Femur (tissue), 1 donor: ENCODE results near the gene TMEM86B.
"Not testable (repeated sequence)": the region's sequence is repeated elsewhere in the genome, so short reads cannot be mapped to it uniquely, and the experiment has no call there.

Source experiments
- DNase-seq: peaks from one replicate; pipeline ENCODE4 v3.0.0-alpha.2; 2017

TMEM86B gene

GRCh38 chr19:55216461-55217198 is 11.9 kb downstream of the TMEM86B start:
- DNase-seq = peak; percentile 85

GRCh38 chr19:55213547-55213946 is 15.0 kb downstream of the TMEM86B start:
- DNase-seq = no peak

GRCh38 chr19:55212447-55212846 is 16.1 kb downstream of the TMEM86B start:
- no peak for DNase-seq

GRCh38 chr19:55209693-55210472 is 18.7 kb downstream of the TMEM86B start:
- DNase-seq = no peak

GRCh38 chr19:55208880-55209692 is 19.5 kb downstream of the TMEM86B start, which contains the start of gene PTPRH:
Gene PTPRH, minus strand, starts transcription at chr19:55209501. Its CDS starts 68 bp downstream, at chr19:55209433.
- no peak for DNase-seq

GRCh38 chr19:55206664-55207500 is 21.7 kb downstream of the TMEM86B start:
- peak; percentile 81 for DNase-seq

- DNase-seq = not testable (repeated sequence)
These were observed 26.4 kb downstream of the TMEM86B start for GRCh38 chr19:55202199-55202598.

GRCh38 chr19:55199620-55200204 is 28.9 kb downstream of the TMEM86B start:
- no peak for DNase-seq

- no peak for DNase-seq
These were observed 29.9 kb downstream of the TMEM86B start for GRCh38 chr19:55198651-55199050.

- DNase-seq = no peak
These were observed 31.0 kb downstream of the TMEM86B start for GRCh38 chr19:55197528-55197927.

- no peak for DNase-seq
These were observed 31.8 kb downstream of the TMEM86B start for GRCh38 chr19:55196803-55197202.

GRCh38 chr19:55193481-55193880 is 35.1 kb downstream of the TMEM86B start:
- no peak for DNase-seq

- no peak for DNase-seq
These were observed 39.1 kb downstream of the TMEM86B start for GRCh38 chr19:55189403-55189835.

- DNase-seq = no peak
These were observed 39.9 kb downstream of the TMEM86B start for GRCh38 chr19:55188625-55189024.

- no peak for DNase-seq
These were observed 42.5 kb downstream of the TMEM86B start for GRCh38 chr19:55186080-55186479.

- no peak for DNase-seq
These were observed 46.8 kb downstream of the TMEM86B start for GRCh38 chr19:55181740-55182139.

- peak; percentile 50 for DNase-seq
These were observed 48.7 kb downstream of the TMEM86B start, which contains the start of gene SYT5 for GRCh38 chr19:55179606-55180484. Gene SYT5, minus strand, starts transcription at chr19:55180289. Its CDS starts 1,248 bp downstream, at chr19:55179041.

GRCh38 chr19:55178781-55179599 is 49.6 kb downstream of the TMEM86B start:
- peak; percentile 87 for DNase-seq
